BJ (cell line): ENCODE data around the gene F8. TPM values are rescaled to one million over a fixed set of nuclear protein-coding genes. Genes with fewer than 3 reads are reported as not detected.

Source experiments
- CTCF ChIA-PET: fragments of 350-600 bp; formaldehyde crosslinking; extraction: SDS; loops from one replicate; lab custom pipeline; 2021; ENCODE audit warnings: antibody characterized with exemption, inconsistent platforms; lab: Yijun Ruan, JAX
- POLR2A ChIA-PET: fragments of 300-600 bp; sonication (Branson Sonifier 250); formaldehyde crosslinking; extraction: SDS; loops from one replicate; lab custom pipeline; 2021; ENCODE audit warnings: antibody characterized with exemption; lab: Charles Lee
- DNase-seq: peaks from one replicate; pipeline ENCODE4 v3.0.0-alpha.2; 2011; ENCODE audit warnings: low read depth
- H3K27me3 ChIP-seq: 2 replicates; pipeline ENCODE4 v1.6.0; 2011; ENCODE audit warnings: low read length; ENCODE audit not compliant: control insufficient read depth, insufficient read depth
- H3K36me3 ChIP-seq: 2 replicates; pipeline ENCODE4 v1.5.1; 2011; ENCODE audit warnings: low read length; ENCODE audit not compliant: control insufficient read depth, insufficient read depth
- H3K4me3 ChIP-seq: 2 replicates; pipeline ENCODE4 v1.5.1; 2011; ENCODE audit warnings: low read depth, mild to moderate bottlenecking, control low read depth, low read length
- polyA plus RNA-seq: library from polyadenylated mRNA; depleted of rRNA; stranded (reverse); fragments of >200 nt; gene quantifications from 2 replicates; pipeline ENCODE4 v1.2.3, GENCODE V29; 2011
- TF ChIP-seq, protein P1 (sequence below): IDR thresholded peaks from 2 replicates; pipeline ENCODE4 v1.5.1; 2011; ENCODE audit warnings: low read depth, mild to moderate bottlenecking, control low read depth, inconsistent platforms, low read length, moderate library complexity; ENCODE audit not compliant: insufficient read depth

F8 gene
- polyA plus RNA-seq, 1 experiment: 2.7 TPM

DNA sequence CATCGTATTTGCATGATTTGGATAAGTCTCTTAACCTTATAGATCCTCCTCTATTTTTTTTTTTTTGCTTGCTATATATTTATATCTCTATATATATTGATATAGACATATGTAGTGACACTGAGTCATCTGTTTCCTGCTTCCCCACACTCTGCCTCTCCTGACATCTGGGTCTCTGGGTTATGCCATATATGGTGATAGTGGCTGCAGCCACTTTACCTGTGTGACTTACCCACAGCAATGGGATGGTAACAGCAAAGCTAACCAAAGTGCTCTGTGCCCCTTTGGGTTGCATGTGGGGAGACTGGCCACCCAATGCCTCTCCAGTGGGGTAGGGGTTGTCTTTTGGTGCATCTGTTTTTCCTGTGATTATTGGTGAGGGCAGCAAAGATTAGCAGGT, 33.9 kb upstream of the F8 start:
- TF ChIP-seq, protein P1, sequence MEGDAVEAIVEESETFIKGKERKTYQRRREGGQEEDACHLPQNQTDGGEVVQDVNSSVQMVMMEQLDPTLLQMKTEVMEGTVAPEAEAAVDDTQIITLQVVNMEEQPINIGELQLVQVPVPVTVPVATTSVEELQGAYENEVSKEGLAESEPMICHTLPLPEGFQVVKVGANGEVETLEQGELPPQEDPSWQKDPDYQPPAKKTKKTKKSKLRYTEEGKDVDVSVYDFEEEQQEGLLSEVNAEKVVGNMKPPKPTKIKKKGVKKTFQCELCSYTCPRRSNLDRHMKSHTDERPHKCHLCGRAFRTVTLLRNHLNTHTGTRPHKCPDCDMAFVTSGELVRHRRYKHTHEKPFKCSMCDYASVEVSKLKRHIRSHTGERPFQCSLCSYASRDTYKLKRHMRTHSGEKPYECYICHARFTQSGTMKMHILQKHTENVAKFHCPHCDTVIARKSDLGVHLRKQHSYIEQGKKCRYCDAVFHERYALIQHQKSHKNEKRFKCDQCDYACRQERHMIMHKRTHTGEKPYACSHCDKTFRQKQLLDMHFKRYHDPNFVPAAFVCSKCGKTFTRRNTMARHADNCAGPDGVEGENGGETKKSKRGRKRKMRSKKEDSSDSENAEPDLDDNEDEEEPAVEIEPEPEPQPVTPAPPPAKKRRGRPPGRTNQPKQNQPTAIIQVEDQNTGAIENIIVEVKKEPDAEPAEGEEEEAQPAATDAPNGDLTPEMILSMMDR: no peak
- Histone ChIP-seq H3K36me3 (no peaks in the 10 kb centered on the region; the same call in none of the 2 replicates), H3K27me3 (no peaks in the 10 kb centered on the region), H3K4me3 (no peak overlapping the region)
- DNase-seq: no peak
- ChIA-PET CTCF (interaction anchor here (0.8 to 1.6 kb wide), 4 partner anchors 8 to 39 kb away, joined by 5 to 7 read pairs (median 6); no protein-coding TSS in a partner anchor), POLR2A (no interaction called here)

DNA sequence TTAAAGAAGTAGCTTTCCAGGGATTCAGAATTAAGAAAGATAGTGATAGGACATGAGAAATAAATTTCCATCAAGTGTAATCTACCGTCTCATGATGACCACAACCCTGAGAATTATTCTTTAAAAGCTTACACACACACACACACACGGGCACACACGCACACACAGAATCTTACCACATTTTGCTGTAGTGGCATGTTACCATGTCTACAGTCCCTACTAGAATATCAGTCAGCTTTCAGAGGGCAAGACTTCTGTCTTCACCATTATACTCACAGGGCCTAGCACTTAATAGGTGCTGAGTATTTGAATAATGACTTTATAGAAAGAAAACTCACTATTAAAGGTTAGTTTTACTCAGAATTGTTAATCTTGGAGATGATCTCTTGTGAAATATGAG, 33.0 kb upstream of the F8 start:
- no peak for DNase-seq
- H3K27me3 ChIP-seq: no peaks in the 10 kb centered on the region
- H3K36me3 ChIP-seq: no peaks in the 10 kb centered on the region; the same call in 1 of the 2 replicates
- CTCF ChIA-PET: no interaction called here
- H3K4me3 ChIP-seq: no peak overlapping the region
- POLR2A ChIA-PET: no interaction called here
- TF ChIP-seq, protein P1: no peak

DNA sequence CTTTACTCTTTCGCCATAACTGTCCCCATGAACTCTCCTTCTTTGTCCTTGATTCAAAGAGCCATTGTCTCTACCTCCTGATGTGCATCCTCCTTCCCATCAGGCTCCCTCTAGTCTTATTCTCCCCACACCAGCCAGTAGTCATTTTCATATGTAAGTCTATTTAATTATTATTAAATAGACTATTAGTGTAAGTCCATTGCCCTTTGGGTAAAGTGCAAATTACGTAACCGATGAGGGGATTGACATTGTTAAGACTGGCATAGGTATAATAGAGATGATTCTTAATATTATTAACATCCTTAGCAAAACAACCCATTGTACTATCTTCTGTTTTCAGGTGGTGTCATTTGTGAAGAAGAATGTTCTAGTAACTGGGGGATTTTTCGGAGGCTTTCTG, 31.7 kb upstream of the F8 start:
- POLR2A ChIA-PET: no interaction called here

DNA sequence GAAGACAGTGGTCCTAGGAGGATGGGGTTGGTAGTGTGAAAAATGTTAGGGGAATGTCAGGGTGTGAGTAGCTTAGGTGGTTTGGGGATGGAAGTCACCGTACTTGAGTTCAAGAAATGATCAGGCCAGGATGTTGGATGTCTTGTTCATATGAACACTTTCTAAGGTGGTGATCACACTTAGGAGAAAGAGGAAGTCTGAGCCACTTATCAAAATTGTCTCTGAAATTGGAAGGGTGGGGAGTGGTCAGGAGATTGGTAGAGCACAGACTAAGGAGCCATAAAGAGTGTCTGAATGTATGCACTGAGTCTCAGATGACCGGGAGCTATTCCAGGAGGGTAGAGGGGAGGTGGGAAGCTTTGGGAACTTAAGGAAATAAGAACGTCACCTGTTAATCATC, 31.1 kb upstream of the F8 start:
- Histone ChIP-seq H3K36me3 (no peaks in the 10 kb centered on the region), H3K27me3 (no peaks in the 10 kb centered on the region), H3K4me3 (no peak overlapping the region)
- DNase-seq: no peak
- CTCF ChIA-PET: no interaction called here
- TF ChIP-seq, protein P1: no peak
- POLR2A ChIA-PET: no interaction called here

More for the DNA sequence above, 31.7 kb upstream of the F8 start:
- CTCF ChIA-PET: no interaction called here
- no peak overlapping the region for H3K4me3 ChIP-seq
- no peaks in the 10 kb centered on the region for H3K36me3 ChIP-seq
- H3K27me3 ChIP-seq: no peaks in the 10 kb centered on the region
- TF ChIP-seq, protein P1: no peak
- no peak for DNase-seq

DNA sequence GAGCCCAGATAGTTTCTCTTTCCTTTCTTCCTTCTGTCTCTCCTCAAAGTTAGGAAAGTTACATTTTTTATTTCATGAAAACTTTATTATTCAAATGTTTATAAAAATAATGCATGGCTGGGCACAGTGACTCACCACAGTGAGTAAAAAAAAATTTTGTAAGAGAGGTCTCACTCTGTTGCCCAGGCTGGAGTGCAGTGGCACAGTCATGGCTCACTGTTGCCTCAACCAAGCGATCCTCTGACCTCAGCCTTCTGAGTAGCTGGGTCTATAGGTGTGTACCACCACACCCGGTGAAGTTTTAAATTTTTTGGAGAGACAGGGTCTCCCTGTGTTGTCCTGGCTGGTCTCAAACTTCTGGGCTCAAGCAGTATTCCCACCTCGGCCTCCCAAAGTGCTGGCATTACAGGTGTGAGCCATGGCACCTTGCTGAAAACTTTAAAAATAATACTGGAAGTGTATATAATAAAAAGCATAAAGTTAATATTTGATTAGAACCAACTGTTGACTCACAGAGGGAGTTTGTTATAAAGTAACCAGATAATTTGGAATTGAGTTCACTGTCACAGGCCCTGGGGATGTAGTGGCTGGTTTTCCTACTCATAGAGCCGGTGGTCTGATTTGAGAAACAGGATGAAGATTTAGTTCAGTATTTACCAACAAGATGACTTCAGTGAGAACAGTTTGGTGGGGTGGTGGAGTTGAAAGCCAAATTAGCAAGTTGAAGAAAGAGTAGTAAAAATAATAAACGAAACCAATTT, 30.4 kb upstream of the F8 start:
- no peaks in the 10 kb centered on the region for H3K27me3 ChIP-seq
- no peak for DNase-seq
- ChIA-PET POLR2A (no interaction called here), CTCF (no interaction called here)
- TF ChIP-seq, protein P1: no peak
- H3K36me3 ChIP-seq: no peaks in the 10 kb centered on the region
- H3K4me3 ChIP-seq: no peak overlapping the region
